ENCODE measurements around the gene BTN1A1.

DNA sequence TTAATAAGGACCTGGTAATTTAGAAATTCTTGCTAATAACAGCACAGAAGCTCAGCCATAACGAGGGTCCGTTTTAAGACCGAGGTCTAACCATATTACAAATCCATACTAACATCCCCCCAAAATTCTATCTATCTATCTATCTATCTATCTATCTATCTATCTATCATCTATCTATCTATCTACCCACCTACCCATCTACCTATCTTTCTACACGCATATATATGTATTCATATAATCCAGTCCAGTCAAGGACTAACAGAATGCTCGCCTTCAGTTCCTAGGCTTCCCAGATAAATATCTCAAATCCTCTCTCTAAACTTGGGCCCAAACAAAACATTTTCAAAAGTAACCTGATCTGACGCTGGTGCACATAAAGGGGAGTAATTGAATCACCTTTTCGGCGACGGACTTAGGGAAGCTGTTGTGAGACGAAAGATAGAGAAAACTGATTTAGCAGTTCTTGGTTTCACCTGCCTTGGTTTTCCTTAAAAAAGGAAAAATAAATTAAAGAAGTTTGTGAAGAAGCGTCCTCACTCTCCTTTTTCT lies 52.6 kb downstream of the BTN1A1 start:
- TF ChIP-seq, protein P1, sequence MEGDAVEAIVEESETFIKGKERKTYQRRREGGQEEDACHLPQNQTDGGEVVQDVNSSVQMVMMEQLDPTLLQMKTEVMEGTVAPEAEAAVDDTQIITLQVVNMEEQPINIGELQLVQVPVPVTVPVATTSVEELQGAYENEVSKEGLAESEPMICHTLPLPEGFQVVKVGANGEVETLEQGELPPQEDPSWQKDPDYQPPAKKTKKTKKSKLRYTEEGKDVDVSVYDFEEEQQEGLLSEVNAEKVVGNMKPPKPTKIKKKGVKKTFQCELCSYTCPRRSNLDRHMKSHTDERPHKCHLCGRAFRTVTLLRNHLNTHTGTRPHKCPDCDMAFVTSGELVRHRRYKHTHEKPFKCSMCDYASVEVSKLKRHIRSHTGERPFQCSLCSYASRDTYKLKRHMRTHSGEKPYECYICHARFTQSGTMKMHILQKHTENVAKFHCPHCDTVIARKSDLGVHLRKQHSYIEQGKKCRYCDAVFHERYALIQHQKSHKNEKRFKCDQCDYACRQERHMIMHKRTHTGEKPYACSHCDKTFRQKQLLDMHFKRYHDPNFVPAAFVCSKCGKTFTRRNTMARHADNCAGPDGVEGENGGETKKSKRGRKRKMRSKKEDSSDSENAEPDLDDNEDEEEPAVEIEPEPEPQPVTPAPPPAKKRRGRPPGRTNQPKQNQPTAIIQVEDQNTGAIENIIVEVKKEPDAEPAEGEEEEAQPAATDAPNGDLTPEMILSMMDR (IDR thresholded peaks at IDR 0.05) = no peak
- TF ChIP-seq EZH2 (IDR thresholded peaks at IDR 0.05; ENCODE audit: borderline replicate concordance, insufficient read depth, low read depth, low read length, poor library complexity, severe bottlenecking) = no peak

Data from B cell (primary cell).